ENCODE measurements around the gene HSPB6.

HSPB6 gene

DNA sequence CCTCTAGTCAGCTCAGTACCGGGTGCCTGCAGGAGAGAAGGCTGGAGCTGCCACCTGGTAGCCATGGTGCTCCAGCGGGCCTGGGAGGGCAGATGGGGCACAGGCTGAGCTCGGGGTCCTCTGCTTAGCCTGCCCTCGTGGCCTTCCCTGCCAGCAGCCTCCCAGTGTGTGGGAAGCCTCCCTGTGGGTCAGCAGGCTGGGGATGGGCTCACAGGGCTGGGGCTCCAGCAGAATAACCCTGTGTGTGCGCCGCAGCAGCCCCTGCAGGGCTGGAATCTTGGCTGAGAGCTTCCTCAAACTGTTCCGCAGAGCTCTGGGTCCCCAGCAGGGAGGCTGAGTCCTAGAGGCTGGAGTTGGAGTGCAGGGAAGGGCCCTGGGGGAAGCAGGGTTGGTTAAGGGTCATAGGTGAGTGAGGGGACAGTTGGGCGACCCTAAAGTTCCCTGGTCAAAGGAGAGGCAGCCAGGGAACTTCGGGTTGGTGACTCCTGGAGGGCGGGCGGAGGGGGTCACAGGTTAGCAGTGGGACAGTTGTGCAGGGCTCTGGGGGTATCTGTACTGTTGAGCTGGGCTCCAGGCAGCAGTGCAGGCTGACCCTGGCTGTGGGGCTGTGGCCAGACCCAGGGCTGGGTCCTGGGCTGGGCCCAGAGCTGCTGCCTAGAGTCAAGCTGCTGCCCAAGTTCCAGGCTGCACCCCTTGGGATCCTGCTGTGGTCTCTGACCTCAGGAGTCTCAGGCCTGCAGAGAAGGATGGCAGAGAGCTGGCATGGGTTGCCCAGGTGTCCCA lies 32.6 kb upstream of the HSPB6 start:
- no peak for DNase-seq (ENCODE audit: low read depth)
- TF ChIP-seq, protein P1, sequence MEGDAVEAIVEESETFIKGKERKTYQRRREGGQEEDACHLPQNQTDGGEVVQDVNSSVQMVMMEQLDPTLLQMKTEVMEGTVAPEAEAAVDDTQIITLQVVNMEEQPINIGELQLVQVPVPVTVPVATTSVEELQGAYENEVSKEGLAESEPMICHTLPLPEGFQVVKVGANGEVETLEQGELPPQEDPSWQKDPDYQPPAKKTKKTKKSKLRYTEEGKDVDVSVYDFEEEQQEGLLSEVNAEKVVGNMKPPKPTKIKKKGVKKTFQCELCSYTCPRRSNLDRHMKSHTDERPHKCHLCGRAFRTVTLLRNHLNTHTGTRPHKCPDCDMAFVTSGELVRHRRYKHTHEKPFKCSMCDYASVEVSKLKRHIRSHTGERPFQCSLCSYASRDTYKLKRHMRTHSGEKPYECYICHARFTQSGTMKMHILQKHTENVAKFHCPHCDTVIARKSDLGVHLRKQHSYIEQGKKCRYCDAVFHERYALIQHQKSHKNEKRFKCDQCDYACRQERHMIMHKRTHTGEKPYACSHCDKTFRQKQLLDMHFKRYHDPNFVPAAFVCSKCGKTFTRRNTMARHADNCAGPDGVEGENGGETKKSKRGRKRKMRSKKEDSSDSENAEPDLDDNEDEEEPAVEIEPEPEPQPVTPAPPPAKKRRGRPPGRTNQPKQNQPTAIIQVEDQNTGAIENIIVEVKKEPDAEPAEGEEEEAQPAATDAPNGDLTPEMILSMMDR (IDR thresholded peaks at IDR 0.05; ENCODE audit: control insufficient read depth, insufficient read depth, low read depth, low read length, missing control alignments): no peak

DNA sequence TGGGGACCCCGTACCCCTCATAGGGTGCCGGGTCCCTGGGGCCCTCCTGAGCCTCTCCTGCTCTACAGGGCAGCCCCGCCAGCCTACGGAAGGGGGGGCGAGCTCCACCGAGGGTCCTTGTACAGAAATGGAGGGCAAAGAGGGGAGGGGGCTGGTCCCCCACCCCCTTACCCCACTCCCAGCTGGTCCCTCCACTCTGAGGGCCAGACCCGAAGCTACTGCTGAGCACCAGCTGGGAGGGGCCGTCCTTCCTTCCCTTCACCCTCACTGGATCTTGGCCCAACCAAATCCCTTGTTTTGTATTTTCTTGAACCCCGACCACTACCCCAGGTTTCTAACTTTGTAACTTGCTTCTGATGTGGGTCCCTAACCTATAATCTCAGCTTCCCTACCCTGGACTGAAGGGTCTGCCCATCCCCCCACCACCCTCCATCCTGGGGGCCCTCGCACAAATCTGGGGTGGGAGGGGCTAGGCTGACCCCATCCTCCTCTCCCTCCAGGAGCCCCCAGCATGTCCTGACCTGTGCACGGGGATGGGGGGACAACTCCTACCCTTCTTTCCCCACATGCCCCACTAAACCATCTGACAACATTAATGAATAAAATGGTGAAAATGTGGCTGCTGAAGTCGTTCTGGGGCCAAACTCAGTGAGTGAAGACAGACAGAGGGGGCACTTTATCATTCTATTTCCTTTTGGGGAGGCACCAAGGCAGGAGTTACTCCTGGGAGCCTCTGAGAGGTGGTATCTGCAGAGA lies 31.6 kb upstream of the HSPB6 start:
- no peak for DNase-seq (ENCODE audit: low read depth)
- TF ChIP-seq, protein P1 (IDR thresholded peaks at IDR 0.05; ENCODE audit: control insufficient read depth, insufficient read depth, low read depth, low read length, missing control alignments): no peak

More for the DNA sequence above, 32.6 kb upstream of the HSPB6 start:
- H3K4me3 ChIP-seq (ENCODE audit: control insufficient read depth, low read depth, low read length): no peak overlapping the region

DNA sequence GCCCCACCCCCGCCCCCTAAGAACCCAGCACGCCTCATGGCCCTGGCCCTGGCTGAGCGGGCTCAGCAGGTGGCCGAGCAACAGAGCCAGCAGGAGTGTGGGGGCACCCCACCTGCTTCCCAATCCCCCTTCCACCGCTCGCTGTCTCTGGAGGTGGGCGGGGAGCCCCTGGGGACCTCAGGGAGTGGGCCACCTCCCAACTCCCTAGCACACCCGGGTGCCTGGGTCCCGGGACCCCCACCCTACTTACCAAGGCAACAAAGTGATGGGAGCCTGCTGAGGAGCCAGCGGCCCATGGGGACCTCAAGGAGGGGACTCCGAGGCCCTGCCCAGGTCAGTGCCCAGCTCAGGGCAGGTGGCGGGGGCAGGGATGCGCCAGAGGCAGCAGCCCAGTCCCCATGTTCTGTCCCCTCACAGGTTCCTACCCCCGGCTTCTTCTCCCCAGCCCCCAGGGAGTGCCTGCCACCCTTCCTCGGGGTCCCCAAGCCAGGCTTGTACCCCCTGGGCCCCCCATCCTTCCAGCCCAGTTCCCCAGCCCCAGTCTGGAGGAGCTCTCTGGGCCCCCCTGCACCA lies 30.5 kb upstream of the HSPB6 start:
- DNase-seq (ENCODE audit: low read depth): no peak
- TF ChIP-seq, protein P1 (IDR thresholded peaks at IDR 0.05; ENCODE audit: control insufficient read depth, insufficient read depth, low read depth, low read length, missing control alignments): no peak
- no peak overlapping the region for H3K4me3 ChIP-seq (ENCODE audit: control insufficient read depth, low read depth, low read length)

More for the DNA sequence above, 31.6 kb upstream of the HSPB6 start:
- H3K4me3 ChIP-seq (ENCODE audit: control insufficient read depth, low read depth, low read length): no peak overlapping the region

DNA sequence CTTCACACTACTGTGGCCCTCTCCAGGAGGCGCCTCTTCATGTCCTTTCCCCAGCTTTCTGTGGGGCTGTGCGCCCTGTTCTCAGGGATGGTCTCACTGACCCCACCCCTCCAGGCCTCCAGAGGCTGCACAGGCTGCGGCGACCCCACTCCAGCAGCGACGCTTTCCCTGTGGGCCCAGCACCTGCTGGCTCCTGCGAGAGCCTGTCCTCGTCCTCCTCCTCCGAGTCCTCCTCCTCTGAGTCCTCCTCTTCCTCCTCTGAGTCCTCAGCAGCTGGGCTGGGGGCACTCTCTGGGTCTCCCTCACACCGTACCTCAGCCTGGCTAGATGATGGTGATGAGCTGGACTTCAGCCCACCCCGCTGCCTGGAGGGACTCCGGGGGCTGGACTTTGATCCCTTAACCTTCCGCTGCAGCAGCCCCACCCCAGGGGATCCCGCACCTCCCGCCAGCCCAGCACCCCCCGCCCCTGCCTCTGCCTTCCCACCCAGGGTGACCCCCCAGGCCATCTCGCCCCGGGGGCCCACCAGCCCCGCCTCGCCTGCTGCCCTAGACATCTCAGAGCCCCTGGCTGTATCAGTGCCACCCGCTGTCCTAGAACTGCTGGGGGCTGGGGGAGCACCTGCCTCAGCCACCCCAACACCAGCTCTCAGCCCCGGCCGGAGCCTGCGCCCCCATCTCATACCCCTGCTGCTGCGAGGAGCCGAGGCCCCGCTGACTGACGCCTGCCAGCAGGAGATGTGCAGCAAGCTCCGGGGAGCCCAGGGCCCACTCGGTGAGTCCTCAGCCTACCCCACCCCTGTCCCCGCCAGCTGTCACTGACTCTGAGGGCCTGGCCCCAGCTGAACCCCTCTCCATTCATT lies 29.7 kb upstream of the HSPB6 start:
- H3K4me3 ChIP-seq (ENCODE audit: control insufficient read depth, low read depth, low read length): no peak overlapping the region
- TF ChIP-seq, protein P1 (IDR thresholded peaks at IDR 0.05; ENCODE audit: control insufficient read depth, insufficient read depth, low read depth, low read length, missing control alignments): no peak
- no peak for DNase-seq (ENCODE audit: low read depth)

DNA sequence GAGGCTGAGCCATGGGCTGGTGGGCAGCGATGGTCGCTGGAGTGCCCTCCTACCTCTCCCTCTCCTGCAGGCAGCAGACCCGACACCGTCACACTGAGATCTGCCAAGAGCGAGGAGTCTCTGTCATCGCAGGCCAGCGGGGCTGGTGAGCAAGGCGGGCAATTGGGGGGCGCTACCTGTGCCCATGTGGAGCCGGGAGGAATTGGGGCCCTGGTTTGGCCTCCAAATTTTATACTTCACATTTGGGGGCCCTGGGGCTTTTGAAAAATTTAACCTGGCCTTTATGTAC lies 28.5 kb upstream of the HSPB6 start:
- TF ChIP-seq, protein P1 (IDR thresholded peaks at IDR 0.05; ENCODE audit: control insufficient read depth, insufficient read depth, low read depth, low read length, missing control alignments): no peak
- no peak overlapping the region for H3K4me3 ChIP-seq (ENCODE audit: control insufficient read depth, low read depth, low read length)
- DNase-seq (ENCODE audit: low read depth): no peak
